K562 (cell line): ENCODE results near the gene COL13A1. TPM values are rescaled to one million over a fixed set of nuclear protein-coding genes. Genes with fewer than 3 reads are reported as not detected.

ENCODE experiments used
- ATAC-seq: fragments of 200-7000 bp; cut with Tn5 transposase; 3 replicates; pipeline ENCODE4 v1.9.1; 2020; ENCODE audit warnings: moderate library complexity
- BruUV-seq: library from RNA; stranded (reverse); fragments of 400-500 nt; replicated peaks from 2 replicates; lab custom pipeline; 2021; lab: Mats Ljungman, UMichigan
- CTCF ChIA-PET: fragments of 300-600 bp; formaldehyde crosslinking; extraction: SDS; loops from one replicate; lab custom pipeline; 2021; ENCODE audit warnings: low intra/inter-chr PET ratio; lab: Yijun Ruan, JAX
- POLR2A ChIA-PET: fragments of 300-600, 350-650 bp; sonication (Branson Sonifier 250); formaldehyde crosslinking; extraction: SDS; loops from one replicate; lab custom pipeline; 2021; ENCODE audit warnings: antibody characterized with exemption, inconsistent platforms; lab: Yijun Ruan, JAX
- DNase-seq, 4 experiments: peaks; one replicate each; pipeline versions ENCODE4 v3.0.0 to v3.0.0-alpha.2; 2011 to 2018; ENCODE audit warnings: low spot score in 3 of 4, mixed read lengths in 3 of 4; ENCODE audit errors: extremely low read depth in 1 of 4
- FAIRE-seq: peaks from 2 replicates; lab custom pipeline; 2011; peaks lifted over from hg19 to GRCh38; lab: Jason Lieb, UNC
- H2AFZ ChIP-seq: 2 replicates; pipeline ENCODE4 v1.6.0; 2011; ENCODE audit warnings: low read depth, low read length, control low read depth, inconsistent platforms
- H3K27ac ChIP-seq: fragments of 200-600 bp; 3 replicates; pipeline ENCODE4 v1.8.0; 2011; ENCODE audit warnings: low read depth, mild to moderate bottlenecking, control low read depth, inconsistent platforms, low read length, moderate library complexity, mixed read lengths; ENCODE audit errors: extremely low read depth
- H3K27me3 ChIP-seq, 2 experiments: fragments of 300-600 bp in 1 of 2; 2 replicates in 1 of 2; 3 replicates in 1 of 2; pipeline versions ENCODE4 v1.6.0 to v1.8.0; 2011; ENCODE audit warnings: inconsistent platforms in 2 of 2, low read length in 2 of 2, mild to moderate bottlenecking in 1 of 2, mixed read lengths in 1 of 2, moderate library complexity in 1 of 2; ENCODE audit not compliant: control insufficient read depth in 2 of 2, insufficient read depth in 2 of 2
- H3K36me3 ChIP-seq: fragments of 300-600 bp; 3 replicates; pipeline ENCODE4 v1.8.0; 2011; ENCODE audit warnings: mild to moderate bottlenecking, low read length, inconsistent platforms; ENCODE audit not compliant: control insufficient read depth, insufficient read depth
- H3K4me1 ChIP-seq, 2 experiments: fragments of 200-600 bp in 1 of 2; replicated peaks in 1 of 2; 2 replicates in 1 of 2; 3 replicates in 1 of 2; pipeline versions ENCODE4 v1.5.1 to v1.8.0; 2011; ENCODE audit warnings: inconsistent platforms in 2 of 2, low read length in 2 of 2, mild to moderate bottlenecking in 1 of 2, mixed read lengths in 1 of 2, moderate library complexity in 1 of 2; ENCODE audit not compliant: control insufficient read depth in 2 of 2, insufficient read depth in 2 of 2
- H3K4me2 ChIP-seq: 2 replicates; pipeline ENCODE4 v1.6.1; 2011; ENCODE audit warnings: low read length, control low read depth, inconsistent platforms, mixed read lengths; ENCODE audit not compliant: insufficient read depth
- H3K4me3 ChIP-seq: fragments of 200-600 bp; sonication (generic), shearing (Covaris generic); 2 replicates; pipeline ENCODE4 v1.5.1; 2016; ENCODE audit warnings: control low read depth, inconsistent platforms
- H3K79me2 ChIP-seq: fragments of 200-600 bp; 3 replicates; pipeline ENCODE4 v1.8.0; 2011; ENCODE audit warnings: low read length, inconsistent platforms; ENCODE audit not compliant: control insufficient read depth, insufficient read depth
- H3K9ac ChIP-seq, 2 experiments: 2 replicates each; pipeline versions ENCODE4 v1.6.0 to v1.6.1; 2011; ENCODE audit warnings: low read depth in 2 of 2, low read length in 2 of 2, control low read depth in 1 of 2, inconsistent platforms in 1 of 2, mild to moderate bottlenecking in 1 of 2, mixed read lengths in 1 of 2; ENCODE audit not compliant: insufficient read depth in 1 of 2
- H3K9me1 ChIP-seq: one replicate; pipeline ENCODE4 v1.6.0; 2011; ENCODE audit warnings: inconsistent platforms, mild to moderate bottlenecking, low read length, moderate library complexity; ENCODE audit not compliant: control insufficient read depth, insufficient read depth
- H3K9me3 ChIP-seq: replicated peaks from 2 replicates; pipeline ENCODE4 v1.5.1; 2011; ENCODE audit warnings: low read depth, low read length, inconsistent platforms; ENCODE audit not compliant: control insufficient read depth, insufficient read depth
- H4K20me1 ChIP-seq: replicated peaks from 2 replicates; pipeline ENCODE4 v1.6.1; 2011; ENCODE audit warnings: low read length, inconsistent platforms, mixed read lengths; ENCODE audit not compliant: control insufficient read depth, insufficient read depth
- CCNT2 ChIP-seq: IDR thresholded peaks from 2 replicates; pipeline ENCODE4 v1.6.1; 2011; ENCODE audit warnings: borderline replicate concordance, low read depth, mild to moderate bottlenecking, moderate library complexity, mixed read lengths, low read length; ENCODE audit not compliant: insufficient read length; ENCODE audit errors: extremely low read depth
- ESRRA ChIP-seq: fragments of 450-650 bp; IDR thresholded peaks from 2 replicates; pipeline ENCODE4 v1.6.1; 2014; ENCODE audit warnings: low read depth, mild to moderate bottlenecking, moderate library complexity, borderline replicate concordance
- EWSR1 ChIP-seq: fragments of 450-650 bp; IDR thresholded peaks from 2 replicates; pipeline ENCODE4 v1.6.1; 2018; ENCODE audit warnings: borderline replicate concordance, mild to moderate bottlenecking, low read depth, moderate library complexity; ENCODE audit not compliant: partially characterized antibody
- HDAC2 ChIP-seq: fragments of 450-650 bp; IDR thresholded peaks from 2 replicates; pipeline ENCODE4 v1.6.1; 2016; ENCODE audit warnings: mild to moderate bottlenecking
- HNRNPK ChIP-seq: fragments of 200-400 bp; formaldehyde crosslinking; IDR thresholded peaks from one replicate; pipeline ENCODE4 v1.6.1; 2018; ENCODE audit warnings: mild to moderate bottlenecking, low read depth, low read length; ENCODE audit not compliant: poor library complexity, severe bottlenecking
- NR2C2 ChIP-seq, 2 experiments: fragments of 200-800 bp in 1 of 2; sonication (Bioruptor generic) in 1 of 2; sonication (generic) in 1 of 2; formaldehyde crosslinking in 1 of 2; IDR thresholded peaks; 2 replicates each; pipeline versions ENCODE4 v1.6.1 to v1.8.0; 2016 to 2022; ENCODE audit warnings: mild to moderate bottlenecking in 1 of 2, missing compliant biosample characterization in 1 of 2, missing genetic modification characterization in 1 of 2, missing genetic modification reagents in 1 of 2
- RFX1 ChIP-seq: fragments of 450-650 bp; IDR thresholded peaks from 2 replicates; pipeline ENCODE4 v1.6.1; 2016; ENCODE audit warnings: mild to moderate bottlenecking, moderate library complexity
- SRSF1 ChIP-seq: fragments of 200-400 bp; formaldehyde crosslinking; IDR thresholded peaks from 2 replicates; pipeline ENCODE4 v1.6.1; 2017; ENCODE audit warnings: mild to moderate bottlenecking, low read depth, low read length, moderate library complexity
- TAF1 ChIP-seq: IDR thresholded peaks from 2 replicates; pipeline ENCODE4 v1.6.1; 2011; ENCODE audit warnings: mild to moderate bottlenecking, low read length, moderate library complexity; ENCODE audit not compliant: insufficient read depth, control insufficient read depth, severe bottlenecking; ENCODE audit errors: extremely low read depth
- TCF7L2 ChIP-seq: fragments of 150-350 bp; IDR thresholded peaks from 2 replicates; pipeline ENCODE4 v1.6.1; 2016; ENCODE audit warnings: low read depth, mild to moderate bottlenecking, low read length, moderate library complexity
- ZKSCAN1 ChIP-seq: fragments of 150-350 bp; IDR thresholded peaks from 2 replicates; pipeline ENCODE4 v1.6.1; 2016; ENCODE audit warnings: low read depth, low read length
- ZNF12 ChIP-seq: sonication (generic); formaldehyde crosslinking; IDR thresholded peaks from 2 replicates; pipeline ENCODE4 v1.4.0; 2020; ENCODE audit warnings: mild to moderate bottlenecking, missing genetic modification reagents
- ZNF41 ChIP-seq: fragments of 250-450 bp; sonication (Bioruptor Pico); conservative IDR thresholded peaks from 2 replicates; pipeline ENCODE4 v1.4.0; 2020; ENCODE audit warnings: mild to moderate bottlenecking
- WGBS: fragments of 100-300 bp; shearing (Covaris generic); methylation state at CpG from one replicate; pipeline ENCODE4 v1.1.6; 2016; ENCODE audit warnings: low coverage, mixed read lengths; ENCODE audit not compliant: insufficient coverage; ENCODE audit errors: missing lambda C conversion rate; 5-methylcytosine and 5-hydroxymethylcytosine counted together
- in situ Hi-C: fragments of 300-500 bp; cut with MboI; formaldehyde crosslinking; loops from 4 replicates; pipeline ENCODE4 v1.15.0; 2018; ENCODE audit warnings: inconsistent platforms, mixed read lengths
- intact Hi-C: fragments of 100-400 bp; cut with micrococcal nuclease; formaldehyde crosslinking; loops from 2 replicates; pipeline ENCODE4 v1.14.2; 2022
- polyA plus RNA-seq, 8 experiments: library from polyadenylated mRNA; depleted of rRNA in 4 of 8; stranded (reverse) in 5 of 8; unstranded in 3 of 8; fragments of >200 nt; fragmentation: Nextera tagmentation in 2 of 8; fragmentation: Illumina TruSeq in 1 of 8; extraction: Ambion mirVana in 2 of 8; extraction: Trizol in 1 of 8; gene quantifications; 2 replicates each; pipeline versions ENCODE4 v1.2.1 to v1.2.3, GENCODE V29; 2011 to 2014; ENCODE audit warnings: inconsistent platforms in 1 of 8, missing spikeins in 1 of 8
- total RNA-seq, 7 experiments: library from RNA; depleted of rRNA in 6 of 7; stranded (reverse); fragments of >200 nt in 6 of 7; fragmentation: Illumina TruSeq in 2 of 7; extraction: Trizol in 2 of 7; gene quantifications; 2 replicates each; pipeline versions ENCODE4 v1.2.1 to v1.2.3, GENCODE V29; 2011 to 2021; ENCODE audit warnings: low replicate concordance in 1 of 7

The COL13A1 gene
- total and polyA plus RNA-seq, 9 of the 15 experiments (the other 6 are each of a cell fraction or from before 2014, with no cell fraction given) = not detected

- no peak for DNase-seq
- Histone ChIP-seq H3K36me3 (no peaks in the 10 kb centered on the region), H3K4me1 (no peaks in the 10 kb centered on the region), H3K27ac (no peak overlapping the region), H2AFZ (no peak overlapping the region), H4K20me1 (no peaks in the 10 kb centered on the region), H3K9me1 (no peaks in the 10 kb centered on the region), H3K9ac (no peak overlapping the region), H3K9me3 (no peaks in the 10 kb centered on the region), H3K79me2 (no peaks in the 10 kb centered on the region), H3K4me3 (no peak overlapping the region), H3K27me3 (no peaks in the 10 kb centered on the region; a peak in 1 of 5 replicates), H3K4me2 (no peak overlapping the region)
- no peak for TF ChIP-seq NR2C2 (CRISPR knock-in tag; IDR thresholded peaks at IDR 0.05)
- TF ChIP-seq NR2C2 (tag; IDR thresholded peaks at IDR 0.05) = no peak
- TF ChIP-seq CCNT2 = no peak
- TF ChIP-seq ZNF41 = no peak
- TF ChIP-seq TAF1 = no peak
- no peak for TF ChIP-seq TCF7L2
- no peak for TF ChIP-seq ZKSCAN1
- TF ChIP-seq ESRRA = no peak
- no peak for TF ChIP-seq HDAC2
- no peak for TF ChIP-seq ZNF12 (CRISPR knock-in tag)
- no peak for TF ChIP-seq SRSF1
- TF ChIP-seq HNRNPK = no peak
- TF ChIP-seq EWSR1 = no peak
- no peak for TF ChIP-seq RFX1
- intact Hi-C loops = no loop called here
- FAIRE-seq = peak; percentile 48
- POLR2A ChIA-PET = interaction anchor here (0.7 kb wide), 1 partner anchor 8 kb away, joined by 3 read pairs; no protein-coding TSS in a partner anchor
- WGBS = 0% methylated on average over 2 of the region's 2 CpGs
- ATAC-seq = no peak
- CTCF ChIA-PET = no interaction called here
- in situ Hi-C loops = no loop called here
- BruUV-seq = no TSS peak
Measured at GRCh38 chr10:69988094-69988493, 186.4 kb downstream of the COL13A1 start.
